Activated T-helper 1 cell treated with anti-CD3 and anti-CD28 coated beads, Interleukin-2, amount 50 U/mL, for 16 hours (primary cell): ENCODE results near the gene HRH1.
A peak's percentile ranks its signal among the peaks of the same experiment; 100 is the strongest.
"Not testable (repeated sequence)": the region's sequence is repeated elsewhere in the genome, so short reads cannot be mapped to it uniquely, and the experiment has no call there.

Experiments
- DNase-seq, 2 donors: peaks; one replicate each; pipeline ENCODE4 v3.0.0-alpha.2; 2020; ENCODE audit warnings: low read depth in 1 of 2, low spot score in 1 of 2

The HRH1 gene

DNA sequence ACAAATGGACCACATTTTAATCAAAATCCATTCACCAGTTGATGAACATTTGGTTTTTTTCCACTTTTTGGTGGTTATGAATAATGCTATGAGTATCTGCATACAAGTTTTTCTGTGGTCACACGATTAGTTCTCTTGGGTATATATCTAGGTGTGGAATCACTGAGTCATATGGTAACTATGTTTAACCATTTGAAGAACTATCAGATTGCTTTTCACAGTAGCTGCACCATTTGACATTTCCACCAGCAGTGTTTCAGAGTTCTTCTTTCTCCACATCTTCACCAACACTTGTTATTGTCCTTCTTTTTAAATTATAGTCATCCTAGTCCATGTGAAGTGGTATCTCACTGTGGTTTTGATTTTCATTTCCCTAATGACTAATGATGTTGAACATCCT lies 84.6 kb downstream of the HRH1 start:
- no peak for DNase-seq

DNA sequence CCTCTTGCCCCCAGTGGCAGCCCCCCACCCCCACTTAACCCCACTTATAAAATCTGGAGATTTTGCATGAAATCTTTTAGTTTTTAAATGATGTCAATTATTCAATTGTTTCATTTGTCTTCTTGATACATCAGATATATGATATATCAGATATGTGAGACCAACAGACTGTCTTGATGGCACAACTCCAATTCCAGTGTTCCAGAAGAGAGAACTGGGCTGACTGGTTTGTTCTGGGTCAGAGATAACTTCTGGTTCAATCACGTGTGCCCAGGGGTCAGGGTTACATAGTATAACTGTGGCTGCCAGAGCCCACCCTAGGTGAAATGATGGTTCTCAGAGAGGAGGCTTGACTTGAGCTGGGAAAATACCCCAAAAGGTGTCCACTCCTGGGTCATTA lies 85.5 kb downstream of the HRH1 start:
- DNase-seq = no peak

DNA sequence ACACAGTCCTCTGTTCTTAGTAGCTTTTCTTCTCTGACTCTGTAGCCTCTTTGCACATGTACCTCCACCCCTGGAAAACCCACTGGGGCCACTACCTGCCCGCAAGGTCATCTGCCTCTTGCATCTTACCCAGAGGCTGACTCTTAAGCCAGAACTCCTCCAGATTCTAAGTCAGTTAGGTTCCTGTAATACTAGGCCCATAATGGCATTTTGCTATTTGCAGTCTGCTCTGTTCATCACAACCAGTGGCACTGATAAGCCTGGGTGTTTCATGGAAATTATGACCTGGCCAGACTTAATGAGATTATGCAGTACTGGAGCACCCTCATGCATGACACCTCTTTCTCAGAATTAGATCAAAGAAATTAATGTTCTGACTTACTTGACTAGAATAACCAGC lies 86.2 kb downstream of the HRH1 start:
- DNase-seq = no peak

DNA sequence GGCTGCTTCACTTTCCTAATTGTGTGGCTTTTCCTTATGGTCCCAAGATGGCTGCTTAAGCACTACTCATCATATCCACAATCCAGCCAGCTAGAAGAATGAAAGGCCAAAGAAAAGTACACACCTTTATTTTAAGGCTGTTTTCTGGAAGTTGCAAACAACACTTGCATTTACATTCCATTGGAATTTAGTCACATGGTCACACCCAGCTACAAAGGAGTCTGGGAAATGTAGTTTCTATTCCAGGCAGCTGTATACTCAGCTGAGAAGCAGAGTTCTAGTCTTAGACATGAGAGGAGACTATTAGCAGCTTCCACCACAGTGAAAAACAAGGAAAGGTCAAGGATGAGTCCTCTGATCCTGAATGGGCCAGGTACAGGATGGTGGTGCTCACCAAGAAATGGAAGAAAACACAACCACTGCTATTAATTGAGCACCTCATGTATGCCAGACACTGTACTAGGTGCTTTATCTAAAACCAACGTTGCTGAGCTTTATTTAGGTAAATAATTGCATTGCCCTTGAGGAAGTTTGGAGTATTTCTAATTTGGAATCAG lies 89.9 kb downstream of the HRH1 start:
- no peak for DNase-seq

DNA sequence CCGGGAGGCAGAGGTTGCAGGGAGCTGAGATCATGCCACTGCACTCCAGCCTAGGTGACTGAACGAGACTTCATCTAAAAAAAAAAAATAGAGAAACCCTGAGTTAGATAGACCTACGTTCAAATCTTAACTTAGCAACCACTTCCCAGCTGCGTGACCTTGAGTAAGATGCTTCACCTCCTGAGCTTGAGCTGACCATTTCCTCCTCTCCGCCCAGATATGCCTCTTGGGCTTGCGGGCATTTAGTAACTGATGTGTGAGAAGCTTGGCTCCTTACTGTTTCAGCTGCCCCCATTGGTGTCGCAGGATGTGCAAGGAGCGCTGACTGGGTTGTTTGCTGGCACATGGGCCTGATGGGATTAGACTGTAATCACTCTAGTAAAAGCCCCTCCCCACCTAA lies 91.0 kb downstream of the HRH1 start:
- no peak for DNase-seq

- DNase-seq = no peak
These were observed 91.8 kb downstream of the HRH1 start for GRCh38 chr3:11245827-11246662.

GRCh38 chr3:11246663-11246970 lies 92.3 kb downstream of the HRH1 start:
- no peak for DNase-seq

GRCh38 chr3:11247362-11247761 lies 93.1 kb downstream of the HRH1 start:
- no peak for DNase-seq

DNA sequence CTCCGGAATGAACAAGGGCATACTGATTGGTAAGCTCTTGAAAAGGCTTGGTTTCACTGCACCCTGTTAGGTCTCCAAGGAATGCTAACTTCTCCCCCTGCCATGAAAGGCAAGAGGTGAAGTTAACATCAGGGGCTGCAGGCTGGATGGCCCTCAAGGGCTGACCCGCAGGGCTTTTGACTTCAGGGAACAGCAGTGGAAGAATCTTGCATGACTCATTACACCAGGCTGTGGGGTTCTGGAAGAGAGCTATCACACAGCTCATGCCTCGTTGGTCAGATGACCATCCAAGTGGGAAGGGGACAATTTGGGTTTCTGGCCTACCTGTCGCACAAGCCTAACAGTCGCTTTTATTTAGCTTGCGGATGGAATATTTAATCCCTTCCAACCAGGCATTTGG lies 94.3 kb downstream of the HRH1 start:
- DNase-seq = no peak

- DNase-seq = no peak
These were observed 96.9 kb downstream of the HRH1 start for GRCh38 chr3:11250902-11251806.

DNA sequence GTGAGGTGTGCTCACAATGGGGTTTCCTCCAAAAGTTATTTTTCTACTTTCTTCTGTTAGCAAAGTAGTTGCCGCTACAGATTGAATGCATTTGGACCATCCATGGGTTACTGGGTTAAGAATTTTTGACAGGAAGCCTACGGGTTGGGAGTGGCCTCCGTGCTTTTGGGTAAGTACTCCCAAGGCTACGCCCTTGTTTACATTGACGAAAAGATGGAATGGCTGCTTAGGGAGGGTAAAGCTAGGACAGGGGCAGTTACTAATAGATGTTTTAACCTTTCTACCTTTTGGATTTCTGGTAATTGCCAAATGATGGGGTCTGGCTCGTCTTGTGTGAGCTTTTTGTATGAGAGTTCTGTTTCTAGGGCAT lies 97.5 kb downstream of the HRH1 start:
- no peak for DNase-seq

GRCh38 chr3:11254876-11255275 lies 100.6 kb downstream of the HRH1 start:
- no peak for DNase-seq

- not testable (repeated sequence) for DNase-seq
These were observed 101.2 kb downstream of the HRH1 start for GRCh38 chr3:11255537-11255936.

DNA sequence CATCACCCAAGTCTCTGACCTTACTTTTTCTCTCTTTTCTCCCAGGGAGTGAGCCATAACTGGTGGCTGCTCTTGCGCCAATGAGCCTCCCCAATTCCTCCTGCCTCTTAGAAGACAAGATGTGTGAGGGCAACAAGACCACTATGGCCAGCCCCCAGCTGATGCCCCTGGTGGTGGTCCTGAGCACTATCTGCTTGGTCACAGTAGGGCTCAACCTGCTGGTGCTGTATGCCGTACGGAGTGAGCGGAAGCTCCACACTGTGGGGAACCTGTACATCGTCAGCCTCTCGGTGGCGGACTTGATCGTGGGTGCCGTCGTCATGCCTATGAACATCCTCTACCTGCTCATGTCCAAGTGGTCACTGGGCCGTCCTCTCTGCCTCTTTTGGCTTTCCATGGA lies 104.7 kb downstream of the HRH1 start:
- no peak for DNase-seq

DNA sequence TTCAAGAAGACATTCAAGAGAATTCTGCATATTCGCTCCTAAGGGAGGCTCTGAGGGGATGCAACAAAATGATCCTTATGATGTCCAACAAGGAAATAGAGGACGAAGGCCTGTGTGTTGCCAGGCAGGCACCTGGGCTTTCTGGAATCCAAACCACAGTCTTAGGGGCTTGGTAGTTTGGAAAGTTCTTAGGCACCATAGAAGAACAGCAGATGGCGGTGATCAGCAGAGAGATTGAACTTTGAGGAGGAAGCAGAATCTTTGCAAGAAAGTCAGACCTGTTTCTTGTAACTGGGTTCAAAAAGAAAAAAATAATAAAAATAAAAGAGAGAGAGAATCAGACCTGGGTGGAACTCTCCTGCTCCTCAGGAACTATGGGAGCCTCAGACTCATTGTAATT lies 106.2 kb downstream of the HRH1 start:
- no peak for DNase-seq

GRCh38 chr3:11269007-11269406 lies 114.7 kb downstream of the HRH1 start:
- DNase-seq = no peak

DNA sequence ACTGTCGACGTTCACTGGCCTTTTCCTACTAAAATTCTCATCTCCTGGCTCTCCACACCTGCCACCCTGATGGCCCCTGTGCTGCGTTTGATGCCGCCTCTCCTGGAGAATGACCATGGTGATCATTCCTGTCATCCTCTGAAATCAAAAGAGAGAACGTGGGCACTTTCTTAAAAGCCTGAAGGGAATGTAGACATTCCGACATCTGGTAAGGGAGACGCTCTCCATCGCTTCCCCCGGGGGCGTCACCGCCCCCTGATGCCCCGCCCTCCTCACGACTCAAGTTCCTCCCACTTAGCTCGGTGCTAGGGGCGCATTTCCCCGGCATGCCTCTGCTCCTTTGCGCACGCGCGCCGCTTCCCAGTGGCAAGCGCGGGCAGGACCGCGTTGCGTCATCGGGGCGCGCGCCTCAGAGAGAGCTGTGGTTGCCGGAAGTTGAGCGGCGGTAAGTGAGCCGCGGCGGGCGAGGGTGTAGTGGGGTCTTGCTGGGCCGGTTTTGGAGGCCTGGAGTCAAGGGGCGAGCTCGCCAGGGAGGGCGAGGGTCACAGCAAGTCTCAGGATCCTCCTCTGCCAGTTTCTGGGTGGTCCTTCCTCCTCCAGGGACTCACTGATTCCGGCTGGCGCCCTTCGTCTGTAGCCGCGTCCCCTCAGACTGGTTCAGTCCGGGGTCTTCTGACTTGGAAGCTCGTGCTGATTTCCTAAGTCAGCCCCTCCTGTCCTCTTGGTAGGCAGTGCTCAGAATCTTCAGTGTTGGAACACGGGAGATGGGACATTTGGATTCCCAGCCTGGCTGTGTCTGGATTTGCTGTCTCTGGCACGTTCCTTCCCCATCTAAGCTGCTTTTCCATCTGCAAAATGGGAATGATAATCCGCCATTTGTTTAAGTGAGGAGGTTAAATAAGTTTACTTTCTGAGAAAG lies 118.0 kb downstream of the HRH1 start, which contains the start of gene ATG7:
Gene ATG7, plus strand, starts transcription at position 412 of the 919 bp plus-strand sequence. CDS start 26,299 bp downstream, outside the sequence.
- peak; percentile 89 to 93 for DNase-seq

- no peak for DNase-seq
These were observed 118.7 kb downstream of the HRH1 start for GRCh38 chr3:11272906-11273574.

- DNase-seq = no peak
These were observed 119.6 kb downstream of the HRH1 start for GRCh38 chr3:11273891-11274291.

GRCh38 chr3:11274566-11275142 lies 120.4 kb downstream of the HRH1 start:
- DNase-seq = no peak
